ENCODE data around the gene ATP10A.

Gene ATP10A

DNA sequence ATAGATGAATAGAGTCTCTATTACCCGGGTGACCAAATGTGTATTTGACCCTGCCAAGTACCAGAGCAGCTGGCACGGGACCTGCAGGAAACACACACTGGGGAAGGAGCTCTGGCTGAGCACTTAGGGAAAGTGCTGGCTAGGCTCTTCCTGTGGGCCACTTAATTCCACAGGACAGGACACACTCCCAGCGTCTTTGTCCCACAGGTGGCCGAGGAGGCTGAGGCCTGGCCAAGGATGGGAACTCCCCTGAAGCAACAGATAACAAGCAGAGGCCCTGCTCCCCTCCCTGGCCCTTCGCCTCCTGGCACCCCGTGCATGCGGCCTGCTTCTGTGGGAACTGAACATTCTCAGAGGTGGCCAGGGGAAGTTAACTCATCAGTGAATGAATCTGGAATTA is 180.8 kb downstream of the ATP10A start:
- TF ChIP-seq, protein P1, sequence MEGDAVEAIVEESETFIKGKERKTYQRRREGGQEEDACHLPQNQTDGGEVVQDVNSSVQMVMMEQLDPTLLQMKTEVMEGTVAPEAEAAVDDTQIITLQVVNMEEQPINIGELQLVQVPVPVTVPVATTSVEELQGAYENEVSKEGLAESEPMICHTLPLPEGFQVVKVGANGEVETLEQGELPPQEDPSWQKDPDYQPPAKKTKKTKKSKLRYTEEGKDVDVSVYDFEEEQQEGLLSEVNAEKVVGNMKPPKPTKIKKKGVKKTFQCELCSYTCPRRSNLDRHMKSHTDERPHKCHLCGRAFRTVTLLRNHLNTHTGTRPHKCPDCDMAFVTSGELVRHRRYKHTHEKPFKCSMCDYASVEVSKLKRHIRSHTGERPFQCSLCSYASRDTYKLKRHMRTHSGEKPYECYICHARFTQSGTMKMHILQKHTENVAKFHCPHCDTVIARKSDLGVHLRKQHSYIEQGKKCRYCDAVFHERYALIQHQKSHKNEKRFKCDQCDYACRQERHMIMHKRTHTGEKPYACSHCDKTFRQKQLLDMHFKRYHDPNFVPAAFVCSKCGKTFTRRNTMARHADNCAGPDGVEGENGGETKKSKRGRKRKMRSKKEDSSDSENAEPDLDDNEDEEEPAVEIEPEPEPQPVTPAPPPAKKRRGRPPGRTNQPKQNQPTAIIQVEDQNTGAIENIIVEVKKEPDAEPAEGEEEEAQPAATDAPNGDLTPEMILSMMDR (IDR thresholded peaks at IDR 0.05; ENCODE audit: extremely low read depth, missing control alignments) = no peak
- no peak for DNase-seq (ENCODE audit: low spot score)

DNA sequence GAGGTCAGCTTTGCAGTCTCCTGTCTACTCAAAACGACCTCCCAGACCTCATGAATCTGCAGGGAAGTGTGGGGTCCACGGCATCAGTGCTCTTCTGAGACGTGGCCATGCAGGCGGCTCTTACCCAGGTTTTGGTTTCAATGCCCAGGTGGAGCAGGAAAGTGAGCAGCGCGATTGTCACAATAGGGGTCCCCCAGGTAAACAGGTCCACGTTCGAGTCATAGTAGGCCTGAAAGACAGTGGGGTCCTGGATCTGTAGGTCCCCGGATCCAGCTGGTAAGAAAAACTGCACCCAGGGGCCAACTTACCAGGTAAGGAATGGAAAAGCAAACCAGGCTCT is 182.5 kb downstream of the ATP10A start:
- DNase-seq (ENCODE audit: low spot score) = no peak
- TF ChIP-seq, protein P1 (IDR thresholded peaks at IDR 0.05; ENCODE audit: extremely low read depth, missing control alignments) = no peak

DNA sequence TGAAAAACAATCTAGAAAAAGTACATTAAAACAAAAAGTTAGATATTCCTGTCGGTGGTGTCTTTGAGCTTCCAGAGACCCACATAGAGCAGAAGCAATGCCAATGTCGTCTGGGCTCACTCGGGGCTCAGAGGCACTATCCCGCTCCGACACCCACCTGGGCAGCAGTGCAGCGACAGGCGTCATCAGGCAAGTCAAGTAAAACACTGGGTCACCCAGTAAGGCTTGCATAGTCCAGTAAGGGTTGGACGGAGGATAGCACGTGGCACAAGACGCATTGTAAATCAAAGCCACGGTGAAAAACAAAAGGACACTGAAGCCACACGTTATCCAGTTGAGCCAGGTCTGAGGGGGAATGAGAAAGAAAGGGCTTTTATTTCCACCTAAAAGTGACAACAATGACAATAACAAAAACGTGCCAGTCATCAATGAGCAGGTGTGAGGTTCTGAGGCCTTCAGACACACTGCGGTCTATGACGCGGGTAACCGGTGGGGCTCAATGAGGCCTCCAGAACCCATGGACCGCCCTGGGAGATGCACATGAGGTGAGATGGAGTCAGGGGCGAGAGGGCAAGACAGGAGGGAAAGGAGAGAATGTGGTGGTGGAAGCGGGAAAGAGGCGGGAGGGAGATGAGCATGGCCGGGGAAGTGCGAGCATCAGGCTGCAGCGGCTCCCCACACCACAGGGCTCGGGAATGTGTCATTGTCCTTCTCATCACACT is 183.0 kb downstream of the ATP10A start:
- TF ChIP-seq, protein P1 (IDR thresholded peaks at IDR 0.05; ENCODE audit: extremely low read depth, missing control alignments) = no peak
- no peak for DNase-seq (ENCODE audit: low spot score)

DNA sequence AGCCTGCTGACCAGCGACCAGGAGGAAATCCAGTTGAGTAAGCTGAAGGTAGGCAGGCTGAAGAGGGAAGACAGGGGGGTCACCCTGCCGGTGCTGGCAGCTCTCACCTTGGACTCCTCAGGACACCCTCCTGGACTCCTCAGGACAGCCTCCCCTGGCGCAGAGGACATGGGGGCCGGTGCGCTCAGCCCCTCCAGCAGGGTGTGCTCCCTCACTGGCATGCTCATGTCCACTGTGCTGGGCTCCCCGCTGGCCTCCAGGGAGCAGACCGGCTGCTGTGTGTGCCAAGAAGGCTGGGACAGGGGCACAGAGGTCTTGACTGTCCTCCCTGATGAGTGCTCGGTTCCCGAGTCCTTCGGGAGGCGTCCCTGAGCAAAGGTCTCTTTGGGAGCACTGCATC is 183.6 kb downstream of the ATP10A start:
- TF ChIP-seq, protein P1 (IDR thresholded peaks at IDR 0.05; ENCODE audit: extremely low read depth, missing control alignments) = no peak
- no peak for DNase-seq (ENCODE audit: low spot score)

DNA sequence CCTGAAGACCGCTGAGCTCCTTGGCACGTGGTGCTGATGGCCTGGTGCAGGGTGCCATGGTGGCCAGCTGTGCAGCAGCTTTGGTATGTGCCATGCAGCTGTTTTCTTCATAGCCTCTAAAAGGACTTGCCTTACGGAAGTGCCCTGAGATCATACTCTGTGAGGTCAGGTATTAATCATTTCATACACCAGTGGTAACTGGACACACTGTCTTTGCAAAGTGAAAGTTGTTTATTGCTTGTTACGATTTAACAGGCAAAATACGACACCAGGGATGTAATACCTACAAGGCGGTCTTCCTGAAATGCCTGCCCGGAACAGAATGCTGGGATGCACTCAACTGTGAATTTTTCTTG is 184.6 kb downstream of the ATP10A start:
- TF ChIP-seq, protein P1 (IDR thresholded peaks at IDR 0.05; ENCODE audit: extremely low read depth, missing control alignments) = no peak
- no peak for DNase-seq (ENCODE audit: low spot score)

DNA sequence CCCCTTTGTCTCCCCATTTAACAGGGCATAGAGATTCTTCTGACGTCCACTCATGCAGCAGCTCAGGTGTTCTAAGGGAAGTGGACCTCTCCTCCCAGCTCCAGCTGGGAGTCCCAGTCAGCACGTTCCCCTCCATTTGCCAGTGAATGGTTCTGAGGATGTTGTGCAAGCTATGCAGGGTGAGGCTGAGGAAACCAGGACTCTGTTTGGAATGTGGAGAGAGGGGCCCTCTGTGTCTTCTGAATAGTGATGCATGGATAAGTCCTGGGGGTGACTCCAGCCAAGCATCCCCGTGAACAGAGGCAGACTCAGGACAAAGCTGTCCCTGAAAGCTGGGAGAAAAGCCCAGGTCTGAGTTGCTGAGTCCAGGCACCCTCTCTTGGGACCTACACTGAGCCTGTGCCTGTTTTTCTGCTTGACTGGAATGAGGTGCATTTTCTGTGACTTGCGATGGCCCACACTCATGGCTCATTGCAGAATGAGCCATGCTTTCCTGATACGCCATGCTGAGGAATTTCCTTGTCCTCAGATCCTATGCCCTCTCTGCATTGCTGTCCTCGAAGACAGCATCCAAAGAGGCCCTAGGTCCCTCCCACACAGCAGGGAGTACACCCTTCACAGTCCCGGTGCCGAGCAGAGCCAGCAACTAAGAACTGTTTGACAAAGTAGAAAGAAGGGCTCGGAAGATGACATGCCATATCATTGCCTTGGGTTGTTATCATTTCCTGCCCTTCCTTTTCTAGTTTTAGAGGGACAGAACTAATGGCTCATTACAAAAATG is 185.2 kb downstream of the ATP10A start:
- no peak for DNase-seq (ENCODE audit: low spot score)
- TF ChIP-seq, protein P1 (IDR thresholded peaks at IDR 0.05; ENCODE audit: extremely low read depth, missing control alignments) = no peak

DNA sequence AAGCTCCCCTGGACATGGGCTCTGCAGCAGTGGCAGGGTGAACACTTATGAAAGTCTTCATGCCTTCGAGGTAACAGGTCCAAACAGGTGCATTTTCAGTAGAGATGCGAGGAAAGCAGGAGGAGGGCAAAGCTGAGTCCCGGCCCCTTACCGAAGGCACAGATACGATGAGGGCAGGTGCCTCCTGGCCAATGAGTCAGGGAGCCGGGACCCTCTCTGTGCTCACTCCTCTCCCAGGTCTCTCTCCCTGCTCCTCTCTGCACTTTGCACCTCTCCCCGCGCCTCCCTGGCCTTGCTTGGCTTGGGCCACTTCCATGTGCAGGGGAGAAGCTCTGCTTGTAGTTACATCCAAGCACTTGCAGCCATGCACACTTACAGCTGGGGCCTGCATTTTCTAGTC is 187.1 kb downstream of the ATP10A start:
- TF ChIP-seq, protein P1 (IDR thresholded peaks at IDR 0.05; ENCODE audit: extremely low read depth, missing control alignments) = no peak

More for the DNA sequence above, 187.1 kb downstream of the ATP10A start:
- no peak for DNase-seq (ENCODE audit: low spot score)
